Endodermal cell (in vitro differentiated cells): ENCODE data around the gene ARL2BP. TPM values are rescaled to one million over a fixed set of nuclear protein-coding genes. Genes with fewer than 3 reads are reported as not detected.
A peak's percentile ranks its signal among the peaks of the same experiment; 100 is the strongest.

Experiments
- DNase-seq: peaks from one replicate; pipeline ENCODE4 v3.0.0-alpha.2; 2017
- H3K27ac ChIP-seq: 2 replicates; pipeline ENCODE4 v1.5.1; 2013; ENCODE audit warnings: mild to moderate bottlenecking, low read depth, low read length, moderate library complexity
- H3K27me3 ChIP-seq: 2 replicates; pipeline ENCODE4 v1.6.1; 2013; ENCODE audit warnings: mild to moderate bottlenecking, low read length, moderate library complexity; ENCODE audit not compliant: insufficient read depth, control insufficient read depth, poor library complexity, severe bottlenecking
- H3K36me3 ChIP-seq: 2 replicates; pipeline ENCODE4 v1.7.0; 2013; ENCODE audit warnings: mild to moderate bottlenecking, low read length, moderate library complexity; ENCODE audit not compliant: control insufficient read depth, insufficient read depth
- H3K4me1 ChIP-seq: one replicate; pipeline ENCODE4 v1.7.0; 2013; ENCODE audit warnings: low read length; ENCODE audit not compliant: control insufficient read depth, insufficient read depth
- H3K4me3 ChIP-seq: 2 replicates; pipeline ENCODE4 v1.5.1; 2013; ENCODE audit warnings: mild to moderate bottlenecking, low read length, moderate library complexity
- H3K9ac ChIP-seq: 2 replicates; pipeline ENCODE4 v1.6.1; 2013; ENCODE audit warnings: mild to moderate bottlenecking, low read length, moderate library complexity; ENCODE audit not compliant: poor library complexity, severe bottlenecking; ENCODE audit errors: extremely low read depth
- H3K9me3 ChIP-seq: 2 replicates; pipeline ENCODE4 v1.6.1; 2013; ENCODE audit warnings: mild to moderate bottlenecking, low read length, moderate library complexity; ENCODE audit not compliant: control insufficient read depth
- H3K27ac Mint-ChIP-seq: 2 replicates; pipeline ENCODE4 v1.8.0; 2020; ENCODE audit warnings: mixed read lengths
- H3K27me3 Mint-ChIP-seq: 2 replicates; pipeline ENCODE4 v1.8.0; 2021; ENCODE audit warnings: mild to moderate bottlenecking, mixed read lengths; ENCODE audit not compliant: insufficient read depth
- H3K36me3 Mint-ChIP-seq: 2 replicates; pipeline ENCODE4 v1.8.0; 2020; ENCODE audit warnings: low read depth, mixed read lengths
- H3K4me1 Mint-ChIP-seq: 2 replicates; pipeline ENCODE4 v1.8.0; 2020; ENCODE audit warnings: mixed read lengths
- H3K4me3 Mint-ChIP-seq: 2 replicates; pipeline ENCODE4 v1.8.0; 2020; ENCODE audit warnings: mild to moderate bottlenecking, moderate library complexity, mixed read lengths
- H3K9me3 Mint-ChIP-seq: 2 replicates; pipeline ENCODE4 v1.8.0; 2020; ENCODE audit warnings: mild to moderate bottlenecking, mixed read lengths
- CTCF ChIP-seq: fragments of 200-600 bp; sonication (generic); conservative IDR thresholded peaks from 2 replicates; pipeline ENCODE4 v1.5.0; 2021; ENCODE audit warnings: antibody characterized with exemption, mild to moderate bottlenecking
- WGBS, 2 experiments: methylation state at CpG; one replicate each; pipeline versions ENCODE4 v1.1.5 to v1.1.7; 2013; ENCODE audit warnings: missing lambda C conversion rate in 2 of 2, mixed read lengths in 1 of 2; ENCODE audit not compliant: insufficient coverage in 1 of 2, insufficient read length in 1 of 2; 5-methylcytosine and 5-hydroxymethylcytosine counted together
- total RNA-seq, 2 donors: library from RNA; stranded (reverse); fragmentation: NEBNext Ultra II Directional in 1 of 2; extraction: Animal tissue kit (Norgen Biotek cat#: 25700) in 1 of 2; gene quantifications; 2 replicates in 1 of 2; 3 replicates in 1 of 2; pipeline ENCODE4 v1.2.1, GENCODE V29; 2021

The ARL2BP gene
- total RNA-seq, 2 donors from 2014 or later: 22.6 to 31.3 TPM

- Histone ChIP-seq H3K27ac (no peak overlapping the region), H3K36me3 (no peaks in the 10 kb centered on the region), H3K27me3 (peaks cover 19% of the 10 kb centered on the region), H3K9ac (no peak overlapping the region), H3K4me1 (no peaks in the 10 kb centered on the region), H3K9me3 (no peaks in the 10 kb centered on the region), H3K4me3 (peak overlapping the region; percentile 80)
- Mint-ChIP-seq H3K4me1 (peaks cover 7% of the 10 kb centered on the region), H3K9me3 (no peaks in the 10 kb centered on the region), H3K4me3 (peak overlapping the region; percentile 66), H3K27me3 (peaks cover 45% of the 10 kb centered on the region), H3K27ac (no peak overlapping the region), H3K36me3 (no peaks in the 10 kb centered on the region)
- no peak for TF ChIP-seq CTCF
- WGBS, 2 experiments: 80 to 83% methylated on average over 1 to 5 of the region's 5 CpGs
- DNase-seq: no peak
Observed at GRCh38 chr16:57285379-57285778, 40.3 kb downstream of the ARL2BP start.

- H3K36me3 ChIP-seq: no peaks in the 10 kb centered on the region
- no peaks in the 10 kb centered on the region for H3K9me3 Mint-ChIP-seq
- no peak overlapping the region for H3K9ac ChIP-seq
- H3K27me3 Mint-ChIP-seq: peaks cover 11% of the 10 kb centered on the region
- H3K9me3 ChIP-seq: no peaks in the 10 kb centered on the region
- DNase-seq: no peak
- H3K4me3 Mint-ChIP-seq: no peak overlapping the region
- H3K4me1 Mint-ChIP-seq: peaks cover 7% of the 10 kb centered on the region
- H3K36me3 Mint-ChIP-seq: no peaks in the 10 kb centered on the region
- no peaks in the 10 kb centered on the region for H3K4me1 ChIP-seq
- H3K27me3 ChIP-seq: no peaks in the 10 kb centered on the region
- H3K27ac ChIP-seq: no peak overlapping the region
- 80 to 88% methylated on average over 8 to 14 of the region's 14 CpGs for WGBS, 2 experiments
- H3K27ac Mint-ChIP-seq: no peak overlapping the region
- TF ChIP-seq CTCF: no peak
- H3K4me3 ChIP-seq: no peak overlapping the region
Observed at GRCh38 chr16:57289391-57290257, 44.6 kb downstream of the ARL2BP start.

GRCh38 chr16:57297856-57298255 lies 52.8 kb downstream of the ARL2BP start:
- peaks cover 12% of the 10 kb centered on the region for H3K27me3 Mint-ChIP-seq
- H3K9me3 ChIP-seq: no peaks in the 10 kb centered on the region
- no peak for DNase-seq
- no peaks in the 10 kb centered on the region for H3K27me3 ChIP-seq
- H3K36me3 ChIP-seq: no peaks in the 10 kb centered on the region
- TF ChIP-seq CTCF: no peak
- no peaks in the 10 kb centered on the region for H3K36me3 Mint-ChIP-seq
- no peaks in the 10 kb centered on the region for H3K9me3 Mint-ChIP-seq
- H3K4me1 ChIP-seq: no peaks in the 10 kb centered on the region
- no peak overlapping the region for H3K9ac ChIP-seq
- H3K4me3 Mint-ChIP-seq: no peak overlapping the region
- H3K4me3 ChIP-seq: no peak overlapping the region
- H3K27ac Mint-ChIP-seq: no peak overlapping the region
- 62 to 79% methylated on average over 11 to 13 of the region's 13 CpGs for WGBS, 2 experiments
- H3K27ac ChIP-seq: no peak overlapping the region
- H3K4me1 Mint-ChIP-seq: peaks cover 9% of the 10 kb centered on the region
